Endothelial cell (in vitro differentiated cells): ENCODE measurements around the gene VPS54. TPM values are rescaled to one million over a fixed set of nuclear protein-coding genes. Genes with fewer than 3 reads are reported as not detected.

Source experiments
- DNase-seq: peaks from one replicate; pipeline ENCODE4 v3.0.0; 2021; ENCODE audit warnings: low spot score
- H3K27ac Mint-ChIP-seq: one replicate; pipeline ENCODE4 v1.8.0; 2021; ENCODE audit warnings: mixed read lengths, inconsistent platforms; ENCODE audit not compliant: unreplicated experiment
- H3K27me3 Mint-ChIP-seq: one replicate; pipeline ENCODE4 v1.8.0; 2021; ENCODE audit warnings: mild to moderate bottlenecking, moderate library complexity, mixed read lengths, inconsistent platforms; ENCODE audit not compliant: unreplicated experiment
- H3K36me3 Mint-ChIP-seq: one replicate; pipeline ENCODE4 v1.8.0; 2021; ENCODE audit warnings: mild to moderate bottlenecking, low read depth, mixed read lengths, inconsistent platforms; ENCODE audit not compliant: unreplicated experiment
- H3K4me1 Mint-ChIP-seq: one replicate; pipeline ENCODE4 v1.8.0; 2021; ENCODE audit warnings: mild to moderate bottlenecking, mixed read lengths, inconsistent platforms; ENCODE audit not compliant: unreplicated experiment
- H3K4me3 Mint-ChIP-seq: one replicate; pipeline ENCODE4 v1.8.0; 2021; ENCODE audit warnings: mild to moderate bottlenecking, mixed read lengths, inconsistent platforms; ENCODE audit not compliant: unreplicated experiment
- H3K9me3 Mint-ChIP-seq: one replicate; pipeline ENCODE4 v1.8.0; 2021; ENCODE audit warnings: mixed read lengths, inconsistent platforms; ENCODE audit not compliant: unreplicated experiment
- CTCF ChIP-seq: fragments of 200-600 bp; sonication (generic); IDR thresholded peaks from one replicate; pipeline ENCODE4 v1.5.0; 2021; ENCODE audit warnings: antibody characterized with exemption; ENCODE audit not compliant: unreplicated experiment
- total RNA-seq: library from RNA; stranded (reverse); fragmentation: NEBNext Ultra II Directional; extraction: Animal tissue kit (Norgen Biotek cat#: 25700); gene quantifications from one replicate; pipeline ENCODE4 v1.2.1, GENCODE V29; 2021; ENCODE audit not compliant: unreplicated experiment

The VPS54 gene
- total RNA-seq, 1 donor from 2014 or later = 13.6 TPM

- Mint-ChIP-seq H3K36me3 (no peaks in the 10 kb centered on the region), H3K9me3 (no peaks in the 10 kb centered on the region), H3K27ac (peak overlapping the region; percentile 96), H3K4me1 (peaks cover 23% of the 10 kb centered on the region), H3K4me3 (peak overlapping the region; percentile 97), H3K27me3 (peaks cover 8% of the 10 kb centered on the region)
- peak; percentile 25 for DNase-seq
- TF ChIP-seq CTCF = no peak
Measured at GRCh38 chr2:63842149-63843061, 176.8 kb downstream of the VPS54 start.

Other genes starting within 250 kb of the VPS54 start
- 88.3 TPM for gene UGP2, start 177.5 kb downstream of the VPS54 start, total RNA-seq
- gene PELI1, start 125.0 kb upstream of the VPS54 start, total RNA-seq = 46.4 TPM